Thymus (tissue), 11 donors: ENCODE results near the gene ADD1. TPM values are rescaled to one million over a fixed set of nuclear protein-coding genes. Genes with fewer than 3 reads are reported as not detected.
"Not testable (repeated sequence)": the region's sequence is repeated elsewhere in the genome, so short reads cannot be mapped to it uniquely, and the experiment has no call there.

Source experiments
- DNase-seq, 9 donors: peaks; one replicate each; pipeline ENCODE4 v3.0.0-alpha.2; 2013; ENCODE audit warnings: low spot score in 9 of 9, low read depth in 6 of 9, missing footprints in 1 of 9
- H3K27ac ChIP-seq, 2 donors: one replicate each; pipeline ENCODE4 v1.5.1; 2013; ENCODE audit warnings: control low read depth in 1 of 2, low read depth in 1 of 2, low read length in 1 of 2, mild to moderate bottlenecking in 1 of 2, moderate library complexity in 1 of 2
- H3K27me3 ChIP-seq, 2 donors: one replicate each; pipeline ENCODE4 v1.5.1; 2013; ENCODE audit warnings: low read length in 1 of 2; ENCODE audit not compliant: control insufficient read depth in 2 of 2, insufficient read depth in 1 of 2
- H3K36me3 ChIP-seq, 2 donors: one replicate each; pipeline ENCODE4 v1.5.1; 2013; ENCODE audit warnings: low read length in 1 of 2, mild to moderate bottlenecking in 1 of 2, moderate library complexity in 1 of 2; ENCODE audit not compliant: control insufficient read depth in 2 of 2, insufficient read depth in 2 of 2
- H3K4me1 ChIP-seq, 2 donors: one replicate each; pipeline ENCODE4 v1.5.1; 2013; ENCODE audit warnings: low read length in 2 of 2; ENCODE audit not compliant: control insufficient read depth in 2 of 2, insufficient read depth in 2 of 2
- H3K4me3 ChIP-seq, 2 donors: one replicate each; pipeline ENCODE4 v1.5.1; 2013; ENCODE audit warnings: low read length in 2 of 2, control low read depth in 1 of 2, mild to moderate bottlenecking in 1 of 2
- H3K9me3 ChIP-seq, 2 donors: one replicate each; pipeline ENCODE4 v1.5.1; 2013; ENCODE audit warnings: low read length in 1 of 2, mild to moderate bottlenecking in 1 of 2; ENCODE audit not compliant: control insufficient read depth in 2 of 2, insufficient read depth in 1 of 2
- WGBS: extraction: QIAGEN DNeasy Blood & Tissue Kit; methylation state at CpG from one replicate; pipeline ENCODE4 v1.1.7; 2013; 5-methylcytosine and 5-hydroxymethylcytosine counted together
- polyA plus RNA-seq: library from polyadenylated mRNA; stranded (reverse); fragments of 200-250 nt; gene quantifications from one replicate; pipeline ENCODE4 v1.2.3, GENCODE V29; 2013
- total RNA-seq: library from RNA; stranded (reverse); fragments of 120-200 nt; gene quantifications from one replicate; pipeline ENCODE4 v1.2.4, GENCODE V29; 2013
- donor health status: healthy.

The ADD1 gene
- total and polyA plus RNA-seq, 2 donors, result 103 to 247 TPM

DNA sequence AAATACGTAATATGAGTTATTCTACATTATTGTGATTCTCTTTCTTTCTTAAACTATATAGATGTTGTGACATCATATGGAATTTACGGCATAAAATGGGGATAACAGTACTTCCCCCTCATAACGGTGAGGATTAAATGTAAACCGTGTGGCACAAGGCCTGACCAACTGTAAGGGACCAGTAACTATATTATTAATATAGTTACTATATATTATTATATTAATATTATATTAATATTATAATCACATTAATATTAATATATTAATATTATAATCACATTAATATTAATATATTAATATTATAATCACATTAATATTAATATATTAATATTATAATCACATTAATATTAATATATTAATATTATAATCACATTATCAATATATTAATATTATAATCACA lies 116.8 kb downstream of the ADD1 start:
- not testable (repeated sequence) for DNase-seq, H3K27me3 ChIP-seq, H3K9me3 ChIP-seq, H3K27ac ChIP-seq, H3K4me3 ChIP-seq
- 96% methylated on average over 4 of the region's 4 CpGs for WGBS
- peaks cover 7 to 23% of the 10 kb centered on the region in 2 donors for H3K4me1 ChIP-seq
- H3K36me3 ChIP-seq, result peaks cover 16 to 30% of the 10 kb centered on the region in 2 donors

DNA sequence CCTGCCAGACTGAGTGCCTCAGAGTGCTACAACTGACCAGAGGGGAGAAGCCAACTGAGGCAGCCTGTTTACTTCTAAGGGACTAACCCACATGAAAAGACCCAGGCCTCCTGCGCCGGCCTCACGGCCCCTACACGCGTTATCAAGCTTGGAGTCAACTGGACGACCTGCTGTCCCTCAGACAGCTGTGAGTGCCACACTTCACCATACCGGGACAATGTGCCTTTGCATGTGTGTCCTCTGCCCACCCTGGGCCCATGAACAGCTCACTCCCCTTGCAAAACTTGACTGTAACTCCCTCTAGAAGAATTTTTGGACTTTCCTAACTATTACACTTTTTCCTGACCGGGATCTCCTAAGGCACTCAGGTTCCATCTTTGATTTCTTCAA lies 117.8 kb downstream of the ADD1 start:
- H3K27me3 ChIP-seq, result peaks cover 0 to 6% of the 10 kb centered on the region in 2 donors
- H3K4me3 ChIP-seq, result peak overlapping the region in 1 of 2 donors; percentile 88
- DNase-seq, result peak in 5 of 9 donors; percentile 19 to 50 (median 29)
- H3K27ac ChIP-seq, result peak overlapping the region in 1 of 2 donors; percentile 86
- peaks cover 7 to 23% of the 10 kb centered on the region in 2 donors for H3K4me1 ChIP-seq
- peaks cover 13 to 20% of the 10 kb centered on the region in 2 donors for H3K36me3 ChIP-seq
- H3K9me3 ChIP-seq, result no peaks in the 10 kb centered on the region
- 90% methylated on average over 8 of the region's 8 CpGs for WGBS

DNA sequence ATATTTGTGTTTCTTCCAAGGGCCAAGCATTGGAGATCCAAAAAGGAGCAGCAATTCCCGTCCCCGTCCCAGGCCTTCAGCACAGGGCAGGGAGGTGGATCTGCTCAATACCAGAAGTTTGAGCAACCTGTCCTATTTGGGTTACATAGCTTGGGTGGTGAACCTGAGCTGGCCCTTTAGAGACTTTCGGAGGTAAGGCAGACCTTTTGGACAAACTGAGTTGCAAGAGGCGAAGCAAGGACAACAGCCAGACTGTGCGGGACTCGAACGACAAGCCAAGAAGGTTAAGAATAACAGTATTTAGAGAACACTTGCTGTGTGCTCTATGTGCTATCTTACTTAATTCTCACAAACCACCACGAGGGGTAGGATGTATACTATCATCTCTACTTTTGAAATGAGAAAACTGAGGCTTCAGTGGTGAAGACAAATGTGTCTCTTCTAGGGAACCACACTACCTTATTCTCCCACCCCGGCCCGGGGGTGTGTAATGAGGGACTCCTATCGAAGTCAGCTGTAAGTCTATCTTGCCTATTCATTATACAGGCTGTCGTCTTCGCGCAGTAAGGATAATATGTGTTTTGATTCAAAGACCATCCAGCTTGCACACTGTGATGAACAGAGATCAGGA lies 118.3 kb downstream of the ADD1 start:
- peak overlapping the region in 1 of 2 donors; percentile 86 for H3K27ac ChIP-seq
- peak in 4 of 9 donors; percentile 23 to 57 (median 28) for DNase-seq

DNA sequence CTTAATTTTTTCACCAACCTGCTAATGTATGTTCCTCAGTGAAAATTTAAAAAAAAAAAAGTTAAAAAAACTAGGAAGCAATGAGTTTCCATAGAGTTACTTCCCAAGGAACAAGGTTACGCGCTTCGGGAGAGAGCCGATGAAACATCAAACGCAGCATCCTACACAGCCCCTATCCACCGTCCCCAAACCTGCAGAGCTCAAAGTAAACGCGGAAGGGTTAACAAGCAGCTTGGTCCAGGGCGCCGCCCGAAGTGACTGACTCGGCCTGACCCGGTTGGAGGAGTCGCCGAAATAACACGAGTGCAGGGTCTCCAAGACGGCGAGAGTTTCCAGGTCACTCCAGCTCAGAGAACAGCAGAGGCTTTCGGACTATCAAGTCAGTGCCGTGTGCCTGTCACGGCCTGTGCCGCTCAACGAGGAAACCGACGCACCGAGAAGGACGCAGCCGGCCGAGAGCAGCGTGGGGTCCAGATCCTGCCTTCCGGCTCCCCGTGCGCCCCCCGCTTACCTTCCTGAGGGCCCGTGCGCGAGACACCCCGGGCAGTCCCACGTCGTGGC lies 119.0 kb downstream of the ADD1 start:
- H3K27ac ChIP-seq, result peak overlapping the region; percentile 86 to 91
- no peaks in the 10 kb centered on the region for H3K9me3 ChIP-seq
- peaks cover 6 to 10% of the 10 kb centered on the region in 2 donors for H3K36me3 ChIP-seq
- peak in 3 of 9 donors; percentile 9 to 41 (median 14) for DNase-seq
- under 1% methylated on average over 40 of the region's 40 CpGs for WGBS
- H3K4me3 ChIP-seq, result peak overlapping the region; percentile 88
- peaks cover 7 to 23% of the 10 kb centered on the region in 2 donors for H3K4me1 ChIP-seq
- peaks cover 0 to 6% of the 10 kb centered on the region in 2 donors for H3K27me3 ChIP-seq

More for the DNA sequence above, 118.3 kb downstream of the ADD1 start:
- Histone ChIP-seq H3K36me3 (peaks cover 10 to 16% of the 10 kb centered on the region in 2 donors), H3K4me1 (peaks cover 7 to 23% of the 10 kb centered on the region in 2 donors), H3K27me3 (peaks cover 0 to 6% of the 10 kb centered on the region in 2 donors), H3K4me3 (peak overlapping the region; percentile 88), H3K9me3 (no peaks in the 10 kb centered on the region)
- 60% methylated on average over 14 of the region's 14 CpGs for WGBS

DNA sequence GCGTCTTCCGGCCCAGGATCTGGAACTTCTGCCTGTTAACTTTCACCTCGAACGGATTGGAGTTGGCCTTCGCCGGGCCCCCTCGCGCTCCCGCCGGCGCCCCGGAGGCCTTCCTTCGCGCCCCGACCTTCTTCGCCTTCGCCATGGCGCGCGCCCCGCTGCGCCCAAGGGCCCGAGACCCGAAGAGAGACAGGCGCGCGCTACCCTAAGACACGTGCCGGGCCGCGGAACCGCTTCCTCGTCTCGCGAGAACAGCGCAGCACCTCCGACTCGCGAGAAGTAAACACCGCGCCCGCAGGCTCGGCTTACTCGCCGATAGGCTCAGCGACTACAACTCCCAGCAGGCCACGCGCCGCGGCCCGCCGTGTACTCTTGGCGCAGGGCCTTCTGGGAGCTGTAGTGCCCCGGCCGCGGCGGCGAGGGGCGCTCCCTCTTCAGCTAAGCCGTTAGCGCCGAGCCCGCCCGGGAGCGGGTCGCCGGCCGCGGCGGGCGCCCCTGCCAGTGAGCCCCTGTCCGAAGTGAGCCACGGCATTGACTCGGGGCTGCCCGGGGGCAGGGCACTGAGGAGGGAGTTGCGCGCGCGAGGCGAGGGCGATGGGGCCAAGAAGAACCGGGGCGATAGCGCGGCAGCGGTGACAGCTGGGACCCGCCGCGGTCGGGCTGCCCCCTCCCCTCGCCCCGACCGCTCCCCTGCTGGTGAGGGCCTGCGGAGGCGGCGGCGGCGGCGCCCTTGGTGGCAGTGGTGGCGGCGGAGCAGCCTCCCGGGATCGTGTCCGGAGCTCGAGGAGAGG lies 119.7 kb downstream of the ADD1 start, which contains the start of the genes GRK4 and NOP14:
Gene GRK4, plus strand, starts transcription at position 397 of the 791 bp plus-strand sequence. CDS start 500 bp downstream, outside the sequence.
Gene NOP14, minus strand, starts transcription at position 232 of the 791 bp plus-strand sequence. Its CDS starts 87 bp downstream, at position 145.
- Histone ChIP-seq H3K27ac (peak within 1 kb of the TSS; percentile 86 to 91), H3K4me1 (peaks cover 7 to 23% of the 10 kb centered on the region in 2 donors), H3K9me3 (no peaks in the 10 kb centered on the region), H3K27me3 (peaks cover 0 to 6% of the 10 kb centered on the region in 2 donors), H3K36me3 (peaks cover 4% of the 10 kb centered on the region in 2 donors), H3K4me3 (peak within 1 kb of the TSS; percentile 88)
- under 1% methylated on average over 105 of the region's 105 CpGs for WGBS
- peak; percentile 89 to 99 (median 98) for DNase-seq

DNA sequence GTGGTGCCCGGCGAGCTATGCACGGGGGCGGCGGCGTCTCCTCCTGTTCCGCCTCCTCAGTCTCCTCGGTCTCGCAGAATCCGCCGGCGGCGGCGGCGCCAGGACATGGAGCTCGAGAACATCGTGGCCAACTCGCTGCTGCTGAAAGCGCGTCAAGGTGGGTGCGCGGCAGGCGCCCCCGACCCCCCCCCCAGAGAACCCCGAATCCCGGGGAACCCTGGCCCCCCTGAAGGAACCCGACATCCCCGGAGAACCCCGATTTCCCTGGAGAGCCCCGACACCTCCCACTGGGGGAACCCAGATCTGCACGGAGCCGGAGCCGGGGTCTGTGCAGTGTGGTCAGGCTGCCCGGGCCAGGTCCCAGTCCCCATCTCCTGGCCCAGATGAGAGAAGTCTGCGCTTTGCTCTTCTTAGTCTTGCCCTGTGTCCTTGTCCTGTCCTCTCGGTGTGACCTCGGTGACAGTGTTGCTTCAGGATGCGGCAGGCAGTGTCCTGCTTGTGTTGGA lies 120.4 kb downstream of the ADD1 start:
- H3K27me3 ChIP-seq, result peaks cover 0 to 6% of the 10 kb centered on the region in 2 donors
- peak in 2 of 9 donors; percentile 5 to 18 for DNase-seq
- H3K27ac ChIP-seq, result no peak overlapping the region
- no peaks in the 10 kb centered on the region for H3K9me3 ChIP-seq
- no peaks in the 10 kb centered on the region for H3K36me3 ChIP-seq
- H3K4me1 ChIP-seq, result peaks cover 7 to 23% of the 10 kb centered on the region in 2 donors
- WGBS, result 2% methylated on average over 38 of the region's 38 CpGs
- H3K4me3 ChIP-seq, result peak overlapping the region; percentile 55 to 88

DNA sequence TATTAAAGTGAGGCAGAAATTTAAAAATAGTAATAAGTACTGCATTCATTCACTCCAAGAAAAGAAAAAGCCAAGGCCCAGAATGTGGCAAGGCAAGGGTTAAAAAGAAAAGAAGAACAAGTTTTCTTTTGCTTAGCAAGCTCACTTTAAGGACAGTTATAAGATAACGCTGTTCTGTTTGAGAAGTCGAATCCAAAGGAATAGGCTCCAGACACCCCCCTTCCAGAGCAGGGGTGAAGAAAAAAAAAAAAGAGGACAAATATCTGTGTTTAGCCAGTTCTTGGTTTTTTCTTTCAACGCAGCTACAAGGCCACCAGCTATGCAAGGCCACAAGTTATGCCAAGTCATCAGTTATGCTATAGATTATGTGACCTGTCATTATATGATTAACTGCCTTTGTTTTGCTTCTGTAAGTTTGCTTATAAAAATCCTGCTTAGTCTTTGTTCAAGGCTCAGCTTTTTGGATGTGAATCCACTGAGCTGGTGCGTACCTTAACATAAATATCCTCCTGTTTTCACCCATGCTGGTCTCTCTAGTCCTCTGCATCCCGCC lies 121.1 kb downstream of the ADD1 start:
- Histone ChIP-seq H3K36me3 (no peaks in the 10 kb centered on the region), H3K9me3 (no peaks in the 10 kb centered on the region), H3K27me3 (peaks cover 0 to 6% of the 10 kb centered on the region in 2 donors), H3K4me1 (peaks cover 7 to 23% of the 10 kb centered on the region in 2 donors), H3K27ac (no peak overlapping the region), H3K4me3 (no peak overlapping the region)
- 63% methylated on average over 5 of the region's 5 CpGs for WGBS
- no peak for DNase-seq

DNA sequence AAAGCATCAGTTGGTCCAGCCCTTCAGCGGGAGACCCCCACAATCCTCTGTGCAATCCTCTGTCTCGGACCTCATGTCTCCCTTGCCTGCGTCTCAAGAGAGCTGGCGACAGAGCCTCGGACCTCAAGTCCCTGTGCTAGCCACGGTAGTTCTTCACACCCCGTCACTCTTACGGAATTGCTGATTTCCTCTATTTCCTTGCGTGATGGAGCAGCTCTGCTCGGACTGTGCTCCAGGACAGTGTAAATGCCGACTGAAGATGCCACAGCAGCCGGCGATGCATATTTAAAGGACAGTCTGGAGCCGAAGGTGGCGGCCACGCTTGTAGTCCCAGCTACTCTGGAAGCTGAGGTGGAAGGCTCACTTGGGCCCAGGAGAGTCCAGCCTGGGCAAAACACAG lies 121.6 kb downstream of the ADD1 start:
- WGBS, result 98% methylated on average over 16 of the region's 16 CpGs
- no peaks in the 10 kb centered on the region for H3K36me3 ChIP-seq
- H3K27ac ChIP-seq, result no peak overlapping the region
- no peak overlapping the region for H3K4me3 ChIP-seq
- H3K4me1 ChIP-seq, result peaks cover 7 to 23% of the 10 kb centered on the region in 2 donors
- DNase-seq, result no peak
- peaks cover 0 to 6% of the 10 kb centered on the region in 2 donors for H3K27me3 ChIP-seq
- no peaks in the 10 kb centered on the region for H3K9me3 ChIP-seq
